Measurements from ENCODE around the gene RBM20.
"Not testable (repeated sequence)": the region's sequence is repeated elsewhere in the genome, so short reads cannot be mapped to it uniquely, and the experiment has no call there.

RBM20 gene

DNA sequence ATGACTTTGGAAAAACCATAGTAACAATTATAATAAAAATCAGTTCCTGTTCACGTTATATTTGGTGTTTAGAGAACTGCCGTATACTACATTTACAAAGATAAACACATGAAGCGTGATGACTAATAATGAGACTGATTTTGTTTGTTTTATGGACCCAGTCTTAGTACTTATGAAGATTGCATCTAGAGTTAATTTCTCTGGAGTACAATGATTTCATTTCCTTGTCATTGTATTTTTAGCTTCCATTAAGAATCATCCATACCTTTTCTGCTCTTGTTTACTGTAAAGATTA lies 2.9 kb downstream of the RBM20 start:
- DNase-seq (ENCODE audit: low spot score) (no peak), FAIRE-seq (no peak)

DNA sequence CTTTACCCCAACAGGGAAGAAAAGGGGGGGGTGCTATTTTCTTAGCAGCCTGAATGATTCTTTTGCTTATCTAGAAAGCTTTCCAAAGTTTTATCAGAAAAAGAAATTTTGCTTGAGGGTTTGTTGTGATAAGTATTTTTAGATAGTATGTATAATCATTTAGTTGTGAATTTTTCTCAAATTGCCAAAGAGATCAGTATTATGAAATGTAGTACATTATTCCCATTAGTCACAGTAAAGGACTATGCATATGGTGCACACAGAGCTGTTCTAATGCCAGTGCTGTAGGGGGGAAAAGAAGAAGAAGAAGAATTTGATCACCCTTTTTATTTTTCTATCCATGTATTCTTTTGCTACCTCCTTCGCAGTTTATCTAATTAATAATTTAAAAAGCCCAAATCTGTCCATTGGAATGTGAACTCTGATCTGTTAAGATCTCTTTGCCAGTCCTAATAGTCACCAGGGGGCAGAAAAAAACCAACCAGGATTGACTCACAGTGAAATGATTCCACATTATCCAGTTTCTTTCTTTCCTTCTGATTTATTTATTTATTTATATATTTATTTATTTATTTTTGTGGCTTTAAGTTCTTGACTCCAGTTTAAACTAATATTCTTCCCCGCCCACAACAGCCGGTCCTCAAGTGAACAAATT lies 4.7 kb downstream of the RBM20 start:
- FAIRE-seq (no peak), DNase-seq (ENCODE audit: low spot score) (no peak)

DNA sequence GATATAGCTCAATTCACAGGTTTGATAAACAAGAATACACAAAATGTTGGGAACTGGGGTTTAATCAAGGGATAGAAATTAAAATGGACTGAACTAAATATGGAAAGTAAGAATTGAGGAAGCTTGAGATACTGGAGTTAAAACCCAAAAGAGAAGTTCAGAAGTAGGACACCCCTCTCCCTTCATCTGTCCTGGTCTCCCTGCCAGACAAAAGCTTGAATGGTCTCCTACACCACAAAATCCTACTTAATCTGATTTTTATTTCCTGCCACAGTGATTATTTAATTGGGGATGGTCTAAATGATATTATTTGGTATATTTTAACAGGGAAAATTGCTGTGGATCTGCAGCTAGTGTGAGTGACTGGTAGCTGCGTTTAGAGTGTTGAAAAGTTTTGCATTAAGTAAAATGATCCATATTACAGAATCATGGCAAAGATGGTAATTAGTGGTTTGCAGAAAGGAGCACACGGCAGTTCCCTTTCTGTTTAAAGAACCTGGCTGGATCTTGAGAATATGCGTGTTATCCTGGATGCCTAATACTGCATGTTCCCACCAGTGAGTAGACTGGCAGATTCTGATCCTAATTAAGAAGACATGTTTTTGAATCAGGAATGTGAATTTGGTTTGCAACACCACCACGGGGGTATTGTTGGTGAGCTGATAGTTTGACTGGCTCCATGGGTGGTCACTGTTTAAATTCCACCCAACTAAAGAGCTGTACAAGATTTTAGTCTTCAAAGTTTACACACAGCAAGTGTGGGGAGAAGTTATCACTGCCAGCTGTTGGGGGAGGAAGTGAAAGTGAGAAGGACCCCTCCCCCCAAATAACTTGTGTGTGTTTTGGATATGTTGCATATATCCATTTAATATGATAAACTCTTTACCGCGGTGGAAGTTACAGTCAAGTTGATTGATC lies 5.5 kb downstream of the RBM20 start:
- DNase-seq (ENCODE audit: low spot score): no peak
- no peak for FAIRE-seq

DNA sequence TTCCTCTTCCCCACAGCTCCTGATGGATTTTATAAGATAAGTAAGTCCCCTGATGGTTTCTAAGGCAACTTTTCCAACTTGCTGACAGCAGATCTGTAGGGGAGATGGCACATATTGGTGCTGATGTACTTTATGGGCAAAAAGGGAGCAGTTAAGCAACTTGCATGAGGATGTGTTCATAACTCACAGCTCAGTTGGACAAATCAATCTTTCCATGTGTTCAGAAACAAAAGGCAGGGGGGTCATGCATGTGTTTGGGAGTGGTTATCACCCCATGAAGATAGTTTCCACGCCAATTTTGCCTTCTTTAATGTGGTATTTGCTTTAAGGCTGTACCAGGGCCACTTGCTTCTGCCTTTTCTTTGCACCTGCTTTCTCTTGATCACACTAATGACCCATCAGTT lies 6.1 kb downstream of the RBM20 start:
- no peak for DNase-seq (ENCODE audit: low spot score)

DNA sequence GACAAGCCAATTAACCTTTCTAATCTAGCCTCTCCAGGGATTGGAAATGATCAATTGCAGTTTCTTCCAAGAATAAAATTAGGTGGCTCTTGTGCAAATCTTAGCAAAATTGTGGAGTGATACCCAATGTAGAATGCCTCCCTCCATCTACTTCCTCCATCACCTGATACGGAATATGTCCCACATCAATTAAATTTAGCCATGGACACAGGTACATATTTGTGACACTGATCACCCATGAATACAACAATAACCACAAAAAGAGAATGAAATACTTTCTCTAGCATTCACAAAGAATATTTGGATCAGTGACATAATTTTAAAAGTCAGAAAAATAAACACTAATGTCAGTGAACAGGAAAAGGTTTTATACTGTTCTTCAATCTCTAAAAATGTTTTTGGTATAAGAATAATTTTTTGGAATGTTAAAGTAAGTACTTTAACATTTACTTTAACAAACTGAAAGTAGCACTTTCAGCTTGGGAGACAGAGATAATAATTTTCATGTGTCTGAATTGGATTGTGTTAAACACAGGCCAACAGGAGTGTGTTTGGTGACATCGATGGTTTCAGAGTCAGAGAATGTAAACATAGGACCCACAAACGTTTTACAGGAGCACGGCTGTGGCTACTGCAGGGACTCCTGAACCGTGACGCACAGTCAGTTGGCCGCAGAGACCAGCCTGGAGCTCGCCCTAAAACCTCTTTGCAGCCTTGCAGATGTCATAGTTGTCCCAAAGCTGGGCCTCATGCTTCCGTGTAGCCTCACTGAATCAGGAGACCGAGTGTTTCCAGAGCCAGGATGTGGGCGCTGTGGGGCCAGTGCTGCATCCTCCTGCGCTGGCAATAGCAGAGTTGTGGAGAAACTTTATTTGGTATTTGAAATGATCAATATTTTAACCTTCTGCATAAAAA lies 7.2 kb downstream of the RBM20 start:
- DNase-seq (ENCODE audit: low spot score): peak; percentile 90
- FAIRE-seq: peak; percentile 94

More for the DNA sequence above, 6.1 kb downstream of the RBM20 start:
- no peak for FAIRE-seq

DNA sequence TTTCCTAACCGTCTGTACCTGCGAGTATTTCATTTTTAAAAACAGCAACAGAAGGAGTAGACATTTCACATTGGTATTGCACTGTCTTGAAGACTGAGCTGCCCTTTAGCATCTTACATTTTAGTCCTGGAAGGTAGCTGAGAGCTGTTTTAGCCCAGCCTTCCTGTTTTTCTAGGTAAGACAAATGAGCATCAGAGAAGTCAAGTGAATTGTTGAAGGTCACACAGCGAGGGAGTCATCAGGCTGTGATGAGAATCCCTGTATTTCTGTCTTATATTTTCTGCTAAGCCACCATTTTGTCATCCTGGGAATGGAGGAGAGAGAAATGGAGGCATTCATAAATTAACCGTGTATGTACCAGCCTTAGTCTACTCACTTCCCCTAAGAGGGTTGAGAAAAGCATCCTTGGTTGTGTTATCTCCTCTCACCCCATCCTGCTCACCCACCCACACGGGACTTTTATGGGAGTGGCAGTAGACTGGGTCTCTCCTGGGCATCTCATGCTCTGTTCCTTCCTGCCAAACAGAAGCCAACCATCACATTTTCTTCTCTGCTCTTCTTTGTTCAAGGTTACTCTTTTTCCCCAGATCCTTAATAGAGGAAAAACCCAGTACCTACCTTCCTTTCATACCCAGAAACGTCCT lies 8.5 kb downstream of the RBM20 start:
- FAIRE-seq (no peak), DNase-seq (ENCODE audit: low spot score) (no peak)

DNA sequence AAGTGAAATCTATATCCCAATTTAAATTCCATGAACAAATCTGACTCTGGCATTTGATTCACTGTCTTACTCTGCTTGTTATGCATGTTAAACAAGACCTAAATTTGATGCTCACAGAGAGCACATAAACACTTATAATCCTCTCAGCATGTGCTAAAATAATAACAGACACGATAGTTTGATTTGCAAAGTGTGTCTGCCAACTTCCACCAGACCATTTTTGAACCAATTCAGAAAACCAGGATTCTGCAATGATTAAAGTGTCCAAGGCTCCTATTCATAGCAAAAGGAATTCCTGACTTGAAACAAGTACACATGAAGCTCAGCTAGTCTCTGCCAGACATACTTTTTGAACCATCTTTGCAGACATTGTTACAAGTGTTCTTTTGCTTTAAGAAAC lies 11.2 kb downstream of the RBM20 start:
- no peak for FAIRE-seq

DNA sequence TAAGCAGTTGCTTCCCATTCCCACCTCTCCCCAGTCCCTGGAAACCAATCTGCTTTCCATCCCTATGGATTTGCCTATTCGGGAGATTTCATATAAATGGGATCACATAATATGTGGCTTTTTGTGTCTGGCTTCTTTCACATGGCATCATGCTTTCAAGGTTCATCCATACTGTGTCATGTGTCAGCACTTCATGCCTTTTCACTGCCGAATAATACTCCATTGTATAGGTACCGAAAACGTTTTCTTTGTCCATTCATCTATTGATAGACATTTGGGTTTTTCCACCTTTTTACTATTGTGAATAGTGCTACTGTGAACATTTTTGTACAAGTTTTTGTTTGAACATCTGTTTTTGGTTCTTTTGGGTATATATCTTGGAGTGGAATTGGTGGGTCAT lies 12.5 kb downstream of the RBM20 start:
- DNase-seq (ENCODE audit: low spot score) (no peak), FAIRE-seq (no peak)

More for the DNA sequence above, 11.2 kb downstream of the RBM20 start:
- no peak for DNase-seq (ENCODE audit: low spot score)

DNA sequence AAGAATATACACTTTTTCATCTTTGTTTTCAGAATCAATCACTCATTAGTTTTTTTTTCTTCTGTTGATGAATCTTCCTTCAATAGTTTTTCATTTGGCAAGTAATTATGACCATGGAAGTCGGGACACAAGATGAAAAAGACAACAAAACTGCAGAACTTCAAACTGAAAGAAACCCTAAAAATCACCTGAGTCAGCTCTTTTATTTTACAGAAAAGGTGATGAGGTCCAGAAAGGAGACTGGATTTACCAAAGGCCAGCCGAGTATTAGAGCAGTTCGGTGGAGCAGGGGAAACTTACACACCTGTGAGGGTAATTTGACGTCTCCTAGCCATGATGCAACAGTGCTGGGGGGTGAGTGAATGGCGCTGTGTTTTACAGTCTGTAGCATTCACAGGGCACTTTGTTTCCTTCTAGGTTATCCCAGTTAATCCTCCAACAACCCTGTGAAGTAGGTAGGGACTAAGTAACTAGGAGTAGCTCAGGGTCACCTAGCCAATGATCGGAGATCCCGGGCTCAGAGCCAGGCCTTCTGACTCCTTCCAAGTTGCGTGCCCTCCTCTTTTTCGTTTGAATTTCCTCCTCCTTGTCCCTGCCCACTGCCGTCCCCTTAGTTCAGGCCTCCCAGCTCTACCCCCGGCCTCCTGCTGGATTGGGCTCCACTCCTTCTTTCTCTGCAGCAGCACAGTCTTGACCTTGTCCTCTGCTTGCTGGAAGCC lies 14.0 kb downstream of the RBM20 start:
- DNase-seq (ENCODE audit: low spot score): no peak

DNA sequence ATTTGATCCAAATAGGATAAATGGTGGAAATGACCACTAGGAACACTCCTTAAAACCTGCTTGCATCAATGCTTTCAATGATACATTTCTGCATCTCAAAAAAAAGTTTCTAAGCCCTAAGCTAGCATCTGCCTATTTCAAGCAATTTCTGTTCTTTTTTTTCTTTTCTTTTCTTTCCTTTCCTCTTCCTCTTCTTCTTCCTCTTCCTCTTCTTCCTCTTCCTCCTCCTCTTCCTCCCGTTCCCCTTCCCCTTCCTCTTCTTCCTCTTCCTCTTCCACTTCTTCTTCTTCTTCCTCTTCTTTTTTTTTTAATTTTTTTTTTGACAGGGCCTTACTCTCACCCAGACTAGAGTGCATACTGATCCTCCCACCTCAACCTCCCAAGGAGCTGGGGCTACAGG lies 15.4 kb downstream of the RBM20 start:
- DNase-seq (ENCODE audit: low spot score): no peak
- no peak for FAIRE-seq

More for the DNA sequence above, 14.0 kb downstream of the RBM20 start:
- FAIRE-seq: no peak

DNA sequence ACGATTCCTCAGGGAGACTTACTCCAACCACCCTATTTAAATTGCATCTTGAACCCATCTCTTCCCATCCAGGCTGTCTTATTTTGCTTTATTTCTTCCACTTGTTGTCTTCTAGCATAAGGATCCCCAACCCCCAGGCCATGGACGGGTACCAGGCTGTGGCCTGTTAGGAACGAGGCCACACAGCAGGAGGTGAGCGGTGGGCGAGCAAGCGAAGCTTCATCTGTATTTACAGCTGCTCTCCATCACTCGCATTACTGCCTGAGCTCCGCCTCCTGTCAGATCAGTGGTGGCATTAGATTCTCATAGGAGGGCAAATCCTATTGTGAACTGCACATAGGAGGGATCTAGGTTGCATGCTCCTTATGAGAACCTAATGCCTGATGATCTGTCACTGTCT lies 16.2 kb downstream of the RBM20 start:
- DNase-seq (ENCODE audit: low spot score); FAIRE-seq: not testable (repeated sequence)

DNA sequence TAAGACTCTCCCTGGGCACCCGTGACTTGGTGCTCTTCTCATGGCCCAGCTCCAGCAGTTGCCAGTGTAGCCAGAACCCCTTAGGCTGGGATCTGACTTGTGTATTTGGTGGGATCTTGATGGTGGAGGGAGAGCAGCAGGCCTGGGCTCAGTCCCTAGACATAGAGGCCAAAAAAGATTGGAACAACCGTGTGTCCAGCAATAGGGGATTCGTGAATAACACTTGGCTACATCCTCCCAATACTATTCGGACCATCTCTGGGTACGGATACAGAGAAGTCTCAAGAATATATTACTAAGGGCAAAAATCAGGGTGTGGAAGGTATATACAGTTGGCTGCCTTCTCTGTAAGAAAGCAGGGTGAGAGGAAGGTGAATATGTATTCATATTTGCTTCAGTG lies 17.2 kb downstream of the RBM20 start:
- DNase-seq (ENCODE audit: low spot score): no peak
- FAIRE-seq: no peak

DNA sequence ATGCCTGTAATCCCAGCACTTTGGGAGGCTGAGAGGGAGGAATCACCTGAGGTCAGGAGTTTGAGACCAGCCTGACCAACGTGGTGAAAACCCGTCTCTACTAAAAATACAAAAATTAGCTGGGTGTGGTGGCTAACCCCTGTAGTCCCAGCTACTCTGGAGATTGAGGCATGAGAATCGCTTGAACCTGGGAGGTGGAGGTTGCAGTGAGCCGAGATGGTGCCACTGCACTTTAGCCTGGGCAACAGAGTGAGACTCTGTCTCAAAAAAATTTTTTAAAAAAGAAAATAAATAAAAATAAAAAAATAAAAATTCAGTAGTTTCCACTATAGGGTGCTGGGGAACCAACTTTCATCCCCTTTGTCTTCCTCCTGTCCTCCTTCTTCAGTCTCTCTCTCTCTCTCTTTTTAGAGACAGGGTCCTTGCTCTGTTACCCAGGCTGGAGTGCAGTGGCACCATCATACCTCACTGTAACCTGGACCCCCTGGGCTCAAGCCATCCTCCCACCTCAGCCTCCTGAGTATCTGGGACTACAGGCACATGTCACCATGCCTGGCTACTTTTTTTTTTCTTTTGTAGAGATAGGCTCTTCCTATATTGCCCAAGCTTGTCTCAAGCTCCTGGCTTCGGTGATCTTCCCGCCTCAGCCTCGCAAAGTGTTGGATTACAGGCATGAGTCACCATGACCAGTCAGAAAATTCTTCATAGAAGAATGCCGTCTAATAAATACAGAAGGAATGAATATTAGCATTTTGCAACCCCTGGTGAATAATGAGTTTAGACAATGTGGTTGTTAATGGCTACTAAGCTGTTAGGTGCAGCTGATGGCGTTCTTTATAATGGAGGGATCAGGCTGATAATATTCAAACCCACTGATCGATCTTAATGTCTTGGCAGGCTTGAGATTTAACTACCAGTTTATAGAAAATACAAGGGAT lies 20.6 kb downstream of the RBM20 start:
- DNase-seq (ENCODE audit: low spot score): peak; percentile 83
- FAIRE-seq: peak; percentile 89

DNA sequence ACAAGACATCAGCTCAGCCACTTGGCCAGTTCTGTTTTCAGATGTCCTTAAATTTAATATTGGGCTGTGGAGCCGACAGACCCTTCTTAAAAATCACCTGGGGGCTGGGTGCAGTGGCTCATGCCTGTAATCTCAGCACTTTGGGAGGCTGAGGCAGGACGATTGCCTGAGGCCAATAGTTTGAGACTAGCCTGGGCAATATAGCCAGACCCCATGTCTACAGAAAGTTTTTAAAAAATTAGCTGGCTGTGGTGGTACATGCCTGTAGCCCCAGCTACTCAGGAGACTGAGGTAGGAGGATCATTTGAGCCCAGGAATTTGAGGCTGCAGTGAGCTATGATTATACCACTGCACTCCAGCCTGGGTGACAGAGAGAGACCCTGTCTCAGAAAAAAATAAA lies 22.1 kb downstream of the RBM20 start:
- DNase-seq (ENCODE audit: low spot score); FAIRE-seq: not testable (repeated sequence)

DNA sequence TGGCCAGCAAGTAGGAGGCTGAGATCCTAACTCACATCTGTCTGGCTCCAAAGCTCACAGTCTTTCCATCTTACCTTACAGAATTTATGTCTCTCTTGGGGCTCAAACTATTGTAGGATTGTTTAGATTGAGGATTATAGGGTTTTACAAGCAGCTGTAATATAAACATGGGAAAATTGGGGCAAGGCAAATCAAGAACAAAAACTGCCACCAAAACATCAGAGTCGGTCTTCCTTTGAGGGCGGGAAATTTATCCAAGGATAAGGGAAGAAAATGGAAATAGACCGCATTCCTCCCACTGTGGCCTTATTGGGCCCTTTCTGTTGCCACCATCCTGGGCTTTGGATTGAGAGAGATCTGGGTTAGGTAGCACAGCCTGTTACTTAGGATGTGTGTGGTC lies 22.5 kb downstream of the RBM20 start:
- DNase-seq (ENCODE audit: low spot score): no peak
- FAIRE-seq: no peak

DNA sequence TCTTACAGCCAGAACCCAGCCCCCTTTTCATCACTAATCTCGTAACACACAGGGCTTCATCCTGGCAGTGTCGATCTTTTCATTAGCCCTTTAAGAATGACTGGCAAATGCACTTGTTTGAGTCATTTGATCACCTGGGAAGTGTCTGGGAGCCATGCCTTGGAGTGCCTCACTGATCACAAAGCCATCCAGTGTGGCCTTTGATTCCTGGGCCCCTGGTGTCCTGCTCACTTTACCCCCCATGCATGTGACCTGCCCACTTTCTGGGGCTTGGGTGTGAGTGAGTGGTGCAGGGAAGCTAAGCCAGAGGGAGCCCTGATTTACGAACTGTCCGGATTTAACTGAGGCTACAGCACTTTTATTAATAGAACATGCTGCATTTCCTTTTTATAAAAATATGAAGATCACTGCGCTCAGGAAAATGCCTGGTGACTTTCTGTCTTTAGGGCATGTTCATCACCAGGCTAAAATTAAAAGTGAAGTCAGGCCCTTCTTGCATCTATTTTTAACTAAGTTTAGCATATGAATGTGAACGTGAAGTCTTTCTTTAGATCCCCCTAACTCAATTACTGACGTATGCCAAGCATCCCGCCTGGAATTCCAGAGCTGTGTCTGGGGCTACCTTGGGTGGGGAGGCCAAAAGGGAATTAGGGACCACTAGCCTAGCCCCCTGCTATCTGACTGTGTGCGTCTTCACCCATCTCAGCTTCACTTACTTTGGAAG lies 23.6 kb downstream of the RBM20 start:
- DNase-seq (ENCODE audit: low spot score): no peak
- no peak for FAIRE-seq

DNA sequence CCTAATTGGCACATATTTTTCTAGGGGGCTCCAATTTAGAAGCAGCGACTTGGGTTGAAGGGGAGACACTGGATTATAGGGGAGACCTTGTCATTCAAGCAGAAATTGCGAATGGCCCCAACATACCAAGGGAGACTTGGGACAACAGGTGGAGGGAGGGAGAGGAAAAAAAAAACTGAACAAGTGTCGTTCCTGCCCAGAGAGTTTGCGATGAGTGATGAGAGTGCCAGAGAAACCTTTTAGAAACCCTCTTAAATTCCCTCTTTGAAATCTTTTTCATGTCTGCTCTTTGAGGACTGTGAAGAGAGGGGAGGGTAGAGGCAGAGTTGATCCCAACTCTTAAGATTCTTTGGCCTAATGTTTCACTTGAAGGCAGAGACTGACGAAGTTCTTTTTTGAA lies 24.3 kb downstream of the RBM20 start:
- FAIRE-seq (no peak), DNase-seq (ENCODE audit: low spot score) (no peak)

DNA sequence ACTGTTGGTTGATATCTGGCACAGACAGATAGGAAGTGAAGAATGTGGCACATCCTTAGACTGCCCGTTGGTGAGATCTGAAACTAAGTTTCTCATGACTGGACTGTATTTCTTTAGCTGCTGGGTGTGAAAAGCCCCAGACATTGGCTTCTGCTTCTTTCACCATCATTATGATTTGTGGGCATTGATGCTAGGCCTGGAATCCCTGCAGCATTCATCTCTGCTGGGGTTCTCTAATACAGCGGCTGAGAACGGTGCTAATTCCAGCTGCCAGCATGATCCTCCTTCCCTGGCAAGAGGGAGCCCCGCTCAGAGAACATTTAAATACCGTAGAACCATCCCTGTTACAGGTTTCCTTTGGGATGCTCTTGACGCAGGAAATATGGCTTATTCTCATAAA lies 26.2 kb downstream of the RBM20 start:
- FAIRE-seq: no peak
- DNase-seq (ENCODE audit: low spot score): no peak

Measured in RCC 7860 (cell line).